H1 (cell line): ENCODE results near the gene NSD2.

Experiments
- BRCA1 ChIP-seq: IDR thresholded peaks from 2 replicates; pipeline ENCODE4 v1.6.1; 2012; ENCODE audit warnings: low read depth, low read length, improper control_type of control experiment
- CTCF ChIP-seq, 3 experiments: IDR thresholded peaks; 1 replicate in 2 of 3; 2 replicates in 1 of 3; pipeline versions ENCODE4 v1.5.1 to v1.6.1; 2011; ENCODE audit warnings: low read length in 3 of 3, mild to moderate bottlenecking in 3 of 3, inconsistent platforms in 2 of 3, low read depth in 1 of 3, moderate library complexity in 1 of 3; ENCODE audit not compliant: insufficient read depth in 1 of 3; ENCODE audit errors: control extremely low read depth in 1 of 3
- EZH2 ChIP-seq: fragments of 200-600 bp; sonication (generic); IDR thresholded peaks from 2 replicates; pipeline ENCODE4 v1.7.1; 2012; ENCODE audit warnings: low read depth, mild to moderate bottlenecking, moderate library complexity, low read length, inconsistent platforms; ENCODE audit not compliant: severe bottlenecking
- JUN ChIP-seq: IDR thresholded peaks from 2 replicates; pipeline ENCODE4 v1.6.1; 2011; ENCODE audit warnings: low read depth, mild to moderate bottlenecking, improper control_type of control experiment, low read length
- NRF1 ChIP-seq: IDR thresholded peaks from 2 replicates; pipeline ENCODE4 v1.6.1; 2011; ENCODE audit warnings: mild to moderate bottlenecking, low read depth, low read length, improper control_type of control experiment
- POLR2A ChIP-seq, 2 experiments: IDR thresholded peaks; 1 replicate in 1 of 2; 2 replicates in 1 of 2; pipeline ENCODE4 v1.6.1; 2011; ENCODE audit warnings: low read depth in 2 of 2, low read length in 2 of 2, mild to moderate bottlenecking in 2 of 2; ENCODE audit errors: control extremely low read depth in 1 of 2
- POLR2AphosphoS5 ChIP-seq: IDR thresholded peaks from 2 replicates; pipeline ENCODE4 v1.6.1; 2011; ENCODE audit warnings: low read depth, low read length
- RFX5 ChIP-seq: IDR thresholded peaks from 2 replicates; pipeline ENCODE4 v1.6.1; 2011; ENCODE audit warnings: low read depth, low read length, improper control_type of control experiment, borderline replicate concordance
- SIN3A ChIP-seq, 2 experiments: IDR thresholded peaks in 1 of 2; conservative IDR thresholded peaks in 1 of 2; 2 replicates each; pipeline ENCODE4 v1.6.1; 2011 to 2012; ENCODE audit warnings: low read length in 2 of 2, improper control_type of control experiment in 1 of 2, low read depth in 1 of 2, mild to moderate bottlenecking in 1 of 2
- TAF1 ChIP-seq: IDR thresholded peaks from 2 replicates; pipeline ENCODE4 v1.6.1; 2011; ENCODE audit warnings: mild to moderate bottlenecking, low read depth, low read length
- TBP ChIP-seq: IDR thresholded peaks from 2 replicates; pipeline ENCODE4 v1.6.1; 2011; ENCODE audit warnings: low read depth, low read length, improper control_type of control experiment
- YY1 ChIP-seq: IDR thresholded peaks from 2 replicates; pipeline ENCODE4 v1.6.1; 2011; ENCODE audit warnings: low read depth, mild to moderate bottlenecking, low read length

DNA sequence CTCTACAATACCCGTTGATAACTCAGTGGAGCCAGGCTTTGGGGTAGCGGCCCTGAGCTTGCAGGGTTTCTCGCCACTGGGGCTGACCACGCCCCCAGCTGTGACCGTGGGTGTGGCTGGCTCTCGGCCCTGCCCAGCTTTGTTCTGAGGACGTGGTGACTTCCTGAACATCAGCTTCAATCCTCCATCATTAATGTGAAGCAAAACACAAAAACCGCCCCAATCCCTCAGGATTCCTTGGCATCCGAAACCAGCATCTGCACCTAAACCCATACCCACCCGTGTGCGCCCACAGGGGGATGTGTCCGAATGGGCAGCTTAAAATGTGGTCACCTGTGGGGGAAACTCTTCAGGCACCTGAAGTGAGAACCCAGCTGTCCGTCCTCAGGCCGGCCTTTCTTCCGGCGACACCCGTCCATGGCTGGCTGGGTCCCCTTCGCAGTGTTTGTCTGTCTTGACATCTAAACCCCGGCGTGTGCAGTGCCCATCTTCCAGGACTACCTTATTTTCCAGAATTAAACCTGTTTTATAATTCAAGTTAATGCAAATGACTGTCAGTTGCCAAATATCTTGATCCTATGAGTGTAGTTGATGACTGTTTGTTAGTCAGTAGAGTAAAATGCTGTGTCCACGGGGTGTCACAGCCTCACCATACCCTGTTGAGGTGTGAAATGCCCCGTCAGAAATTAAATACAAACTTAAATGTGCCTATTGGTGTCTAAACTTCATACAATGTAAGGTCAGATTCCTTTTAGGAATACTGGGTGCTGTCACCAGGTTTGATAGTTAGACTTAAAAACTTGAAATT is 110.3 kb downstream of the NSD2 start:
- TF ChIP-seq CTCF (IDR thresholded peaks at IDR 0.05; ENCODE audit: control extremely low read depth in 1 of 3, insufficient read depth in 1 of 3, low read depth in 1 of 3, low read length in 3 of 3) (no peak), POLR2A (IDR thresholded peaks at IDR 0.05; ENCODE audit: control extremely low read depth in 1 of 2, low read depth in 2 of 2, low read length in 2 of 2) (no peak; a peak in 1 of 3 replicates), TBP (no peak), RFX5 (no peak), POLR2AphosphoS5 (peak; percentile 44; the same call in 1 of the 2 replicates), YY1 (no peak), SIN3A (conservative IDR thresholded peaks at IDR 0.05 in 1 of 2, IDR thresholded peaks at IDR 0.05 in 1 of 2; ENCODE audit: low read depth in 1 of 2, low read length in 2 of 2) (no peak), EZH2 (no peak), NRF1 (no peak), BRCA1 (no peak), JUN (no peak), TAF1 (no peak)
